Liver (tissue), 3 donors: ENCODE data around the gene DMD.

Experiments used
- ATF3 ChIP-seq: IDR thresholded peaks from 2 replicates; pipeline ENCODE4 v1.6.1; 2016; ENCODE audit warnings: antibody characterized with exemption
- CTCF ChIP-seq: fragments of 150-350 bp; IDR thresholded peaks from 2 replicates; pipeline ENCODE4 v1.5.1; 2017; ENCODE audit warnings: improper control_type of control experiment, low read depth, low read length; ENCODE audit not compliant: missing input control
- FOXA1 ChIP-seq: IDR thresholded peaks from 2 replicates; pipeline ENCODE4 v1.6.1; 2016; ENCODE audit warnings: antibody characterized with exemption
- GABPA ChIP-seq, 2 donors: IDR thresholded peaks in 1 of 2; conservative IDR thresholded peaks in 1 of 2; 2 replicates each; pipeline ENCODE4 v1.6.1; 2016; ENCODE audit warnings: antibody characterized with exemption in 2 of 2, mild to moderate bottlenecking in 1 of 2, moderate library complexity in 1 of 2
- HNF4G ChIP-seq: IDR thresholded peaks from 2 replicates; pipeline ENCODE4 v1.6.1; 2016; ENCODE audit warnings: antibody characterized with exemption
- JUND ChIP-seq, 2 donors: IDR thresholded peaks; 2 replicates each; pipeline ENCODE4 v1.6.1; 2016; ENCODE audit warnings: antibody characterized with exemption in 2 of 2
- MAX ChIP-seq: IDR thresholded peaks from 2 replicates; pipeline ENCODE4 v1.6.1; 2016; ENCODE audit warnings: antibody characterized with exemption
- RAD21 ChIP-seq, 2 donors: IDR thresholded peaks; 2 replicates each; pipeline ENCODE4 v1.6.1; 2016; ENCODE audit warnings: antibody characterized with exemption in 2 of 2, mild to moderate bottlenecking in 2 of 2
- REST ChIP-seq: IDR thresholded peaks from 2 replicates; pipeline ENCODE4 v1.6.1; 2016; ENCODE audit warnings: antibody characterized with exemption, mild to moderate bottlenecking
- RXRA ChIP-seq, 2 donors: IDR thresholded peaks; 2 replicates each; pipeline ENCODE4 v1.6.1; 2017 to 2018; ENCODE audit warnings: antibody characterized with exemption in 2 of 2, mild to moderate bottlenecking in 1 of 2
- SP1 ChIP-seq: IDR thresholded peaks from 2 replicates; pipeline ENCODE4 v1.6.1; 2018; ENCODE audit warnings: antibody characterized with exemption, mild to moderate bottlenecking
- TAF1 ChIP-seq: conservative IDR thresholded peaks from 2 replicates; pipeline ENCODE4 v1.6.1; 2016; ENCODE audit warnings: antibody characterized with exemption, mild to moderate bottlenecking
- YY1 ChIP-seq: IDR thresholded peaks from 2 replicates; pipeline ENCODE4 v1.6.1; 2016; ENCODE audit warnings: antibody characterized with exemption, mild to moderate bottlenecking
- ZBTB33 ChIP-seq: IDR thresholded peaks from 2 replicates; pipeline ENCODE4 v1.6.1; 2016; ENCODE audit warnings: antibody characterized with exemption
- donor health status: healthy.
- donor health status: healthy.

- no peak for TF ChIP-seq CTCF
- no peak for TF ChIP-seq FOXA1
- no peak for TF ChIP-seq ZBTB33
- no peak for TF ChIP-seq JUND (IDR thresholded peaks at IDR 0.05)
- TF ChIP-seq TAF1, result no peak
- no peak for TF ChIP-seq ATF3
- TF ChIP-seq HNF4G, result no peak
- no peak for TF ChIP-seq RAD21 (IDR thresholded peaks at IDR 0.05)
- no peak for TF ChIP-seq REST
- no peak for TF ChIP-seq MAX
- no peak for TF ChIP-seq RXRA (IDR thresholded peaks at IDR 0.05)
- TF ChIP-seq YY1, result no peak
- no peak for TF ChIP-seq SP1
- no peak for TF ChIP-seq GABPA (IDR thresholded peaks at IDR 0.05 in 1 of 2, conservative IDR thresholded peaks at IDR 0.05 in 1 of 2)
These were observed 466.4 kb downstream of the DMD start for GRCh38 chrX:32744921-32745320.
